ENCODE data around the gene AZU1.

AZU1 gene

DNA sequence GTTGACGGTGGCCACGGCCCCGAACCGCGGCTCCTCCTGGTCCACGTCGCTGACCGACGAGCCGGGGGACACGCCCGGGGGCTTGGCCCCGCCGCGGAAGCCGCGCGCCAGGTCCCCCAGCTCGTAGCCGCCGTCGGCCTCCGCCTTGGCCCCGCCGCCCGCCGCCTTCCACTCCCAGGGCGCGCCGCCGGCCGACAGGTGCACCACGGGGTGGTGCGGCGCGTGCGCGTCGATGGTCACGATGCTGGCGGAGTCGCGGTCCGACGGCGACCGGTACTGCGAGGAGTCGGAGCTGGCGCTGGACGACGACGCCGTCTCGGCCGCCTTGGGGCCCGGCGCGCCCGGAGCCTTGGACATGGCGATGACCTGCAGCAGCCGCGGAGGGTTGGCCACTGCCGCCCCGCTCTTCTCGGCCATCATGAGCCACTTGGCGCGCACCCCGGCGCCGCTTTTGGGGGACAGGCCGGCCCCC, 14.9 kb upstream of the AZU1 start:
- H3K27ac ChIP-seq (ENCODE audit: low read length) = no peak overlapping the region
- no peaks in the 10 kb centered on the region for H3K4me1 ChIP-seq (ENCODE audit: insufficient read depth, low read length)
- DNase-seq (no peak), ATAC-seq (ENCODE audit: insufficient read depth, low read depth) (no peak)
- peaks cover 57% of the 10 kb centered on the region for H3K36me3 ChIP-seq (ENCODE audit: insufficient read depth, low read length)
- H4K20me1 ChIP-seq (ENCODE audit: insufficient read depth, low read length) = peaks cover 57% of the 10 kb centered on the region
- H3K79me2 ChIP-seq (ENCODE audit: insufficient read depth, low read length) = peaks cover 21% of the 10 kb centered on the region
- no peak overlapping the region for H3K9ac ChIP-seq (ENCODE audit: low read depth, low read length)
- H3K9me3 ChIP-seq (ENCODE audit: insufficient read depth, low read length, severe bottlenecking) = no peaks in the 10 kb centered on the region
- no peaks in the 10 kb centered on the region for H3K27me3 ChIP-seq (ENCODE audit: insufficient read depth, low read length, poor library complexity)
- no peak overlapping the region for H2AFZ ChIP-seq (ENCODE audit: low read depth, low read length)
- no peak for TF ChIP-seq EZH2 (IDR thresholded peaks at IDR 0.05; ENCODE audit: borderline replicate concordance, low read depth, low read length, severe bottlenecking)
- TF ChIP-seq, protein P1, sequence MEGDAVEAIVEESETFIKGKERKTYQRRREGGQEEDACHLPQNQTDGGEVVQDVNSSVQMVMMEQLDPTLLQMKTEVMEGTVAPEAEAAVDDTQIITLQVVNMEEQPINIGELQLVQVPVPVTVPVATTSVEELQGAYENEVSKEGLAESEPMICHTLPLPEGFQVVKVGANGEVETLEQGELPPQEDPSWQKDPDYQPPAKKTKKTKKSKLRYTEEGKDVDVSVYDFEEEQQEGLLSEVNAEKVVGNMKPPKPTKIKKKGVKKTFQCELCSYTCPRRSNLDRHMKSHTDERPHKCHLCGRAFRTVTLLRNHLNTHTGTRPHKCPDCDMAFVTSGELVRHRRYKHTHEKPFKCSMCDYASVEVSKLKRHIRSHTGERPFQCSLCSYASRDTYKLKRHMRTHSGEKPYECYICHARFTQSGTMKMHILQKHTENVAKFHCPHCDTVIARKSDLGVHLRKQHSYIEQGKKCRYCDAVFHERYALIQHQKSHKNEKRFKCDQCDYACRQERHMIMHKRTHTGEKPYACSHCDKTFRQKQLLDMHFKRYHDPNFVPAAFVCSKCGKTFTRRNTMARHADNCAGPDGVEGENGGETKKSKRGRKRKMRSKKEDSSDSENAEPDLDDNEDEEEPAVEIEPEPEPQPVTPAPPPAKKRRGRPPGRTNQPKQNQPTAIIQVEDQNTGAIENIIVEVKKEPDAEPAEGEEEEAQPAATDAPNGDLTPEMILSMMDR (IDR thresholded peaks at IDR 0.05; ENCODE audit: borderline replicate concordance, extremely low read depth, low read length, poor library complexity, severe bottlenecking) = no peak
- H3K4me3 ChIP-seq (ENCODE audit: low read depth in 1 of 2, low read length in 2 of 2) = no peak overlapping the region
- no peak overlapping the region for H3K4me2 ChIP-seq (ENCODE audit: insufficient read depth, low read length)

DNA sequence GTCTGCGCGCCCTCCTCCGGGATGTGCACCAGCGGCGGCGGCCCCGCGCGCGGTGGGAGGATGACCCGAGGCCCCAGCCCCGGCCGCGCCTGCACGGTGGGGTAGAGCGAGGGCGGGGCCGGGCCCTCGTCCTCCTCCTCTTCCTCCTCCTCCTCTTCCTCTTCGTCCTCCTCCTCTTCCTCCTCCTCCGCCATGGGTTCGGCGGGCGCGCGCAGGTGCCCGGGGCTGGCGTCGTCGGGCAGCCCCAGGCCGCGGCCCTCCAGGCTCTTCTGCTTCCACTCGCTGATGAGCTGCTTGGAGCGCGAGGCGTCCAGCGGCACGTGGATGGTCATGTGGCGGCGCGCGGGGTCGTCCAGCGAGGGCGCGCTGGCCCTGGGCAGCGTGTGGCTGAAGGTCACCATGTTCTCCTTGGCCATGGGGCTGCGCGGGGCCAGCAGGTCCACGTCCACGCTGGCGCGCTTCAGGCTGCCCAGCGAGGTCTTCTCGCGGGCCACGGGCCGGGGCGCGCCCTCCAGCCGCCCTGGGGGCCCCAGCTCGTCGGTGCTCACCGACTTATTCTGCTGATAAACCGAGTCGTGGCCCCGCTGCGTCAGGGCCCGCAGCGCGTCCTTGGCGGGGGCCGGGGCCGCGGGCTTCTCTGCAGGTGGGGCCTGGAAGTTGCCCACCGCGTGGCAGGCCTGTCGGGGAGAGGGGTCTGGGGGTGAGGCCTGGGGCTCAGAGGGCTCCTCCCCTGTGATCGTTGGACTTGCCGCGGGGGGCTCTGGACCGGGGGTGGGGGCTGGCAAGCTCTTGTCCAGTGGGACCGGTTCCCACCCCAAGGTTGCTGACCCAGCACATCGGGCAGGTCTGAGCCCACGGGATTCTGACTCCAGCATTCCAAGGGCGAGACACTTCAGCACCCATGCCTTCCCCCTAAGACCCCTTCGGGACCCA, 14.2 kb upstream of the AZU1 start:
- H3K27me3 ChIP-seq (ENCODE audit: insufficient read depth, low read length, poor library complexity) = no peaks in the 10 kb centered on the region
- ATAC-seq (ENCODE audit: insufficient read depth, low read depth) = peak; percentile 20
- peaks cover 51% of the 10 kb centered on the region for H3K36me3 ChIP-seq (ENCODE audit: insufficient read depth, low read length)

DNA sequence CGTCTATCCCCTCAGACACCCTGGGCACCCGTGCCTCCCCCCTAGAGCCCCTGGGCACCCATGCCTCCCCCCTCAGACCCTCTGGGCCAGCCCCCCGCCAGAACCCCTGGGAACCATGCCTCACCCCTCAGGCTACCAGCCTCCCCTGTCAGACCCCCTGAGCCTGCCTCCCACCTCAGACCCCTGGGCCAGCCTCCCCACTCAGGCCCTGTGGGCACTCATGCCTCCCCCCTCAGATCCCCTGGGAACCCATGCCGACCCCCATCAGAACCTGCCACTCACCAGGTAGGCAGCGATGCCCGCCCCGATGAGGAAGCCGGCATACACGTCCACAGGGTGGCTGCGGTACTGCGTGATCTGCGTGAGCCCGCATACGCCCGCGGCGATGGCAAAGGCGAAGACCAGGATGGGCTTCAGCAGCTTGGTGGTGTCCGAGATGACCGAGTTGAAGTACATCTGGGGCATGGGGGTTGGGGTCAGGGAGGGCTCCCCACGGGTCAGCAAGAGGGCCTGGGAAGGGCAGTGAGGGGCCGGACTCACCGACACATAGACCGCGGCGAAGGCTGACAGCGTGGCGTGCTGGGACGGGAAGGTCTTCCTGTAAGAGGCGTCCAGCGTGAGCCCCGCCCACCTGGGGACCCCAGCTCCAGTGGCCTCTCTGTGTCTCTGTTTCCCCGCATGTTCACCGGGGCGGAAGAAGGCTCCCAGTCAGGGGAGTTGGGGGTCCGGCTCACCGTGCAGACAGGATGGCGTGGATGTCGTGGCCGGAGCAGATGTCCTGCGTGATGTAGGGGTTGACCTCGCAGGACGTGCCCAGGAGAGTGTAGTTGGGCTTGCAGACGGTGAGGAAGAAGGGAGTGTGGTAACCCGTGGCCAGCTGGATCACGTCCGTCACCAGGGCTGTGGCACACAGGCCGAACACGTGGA, 13.2 kb upstream of the AZU1 start:
- peak; percentile 27; the same call in 2 of the 3 replicates for ATAC-seq (ENCODE audit: insufficient read depth, low read depth)
- no peaks in the 10 kb centered on the region for H3K9me3 ChIP-seq (ENCODE audit: insufficient read depth, low read length, severe bottlenecking)
- H4K20me1 ChIP-seq (ENCODE audit: insufficient read depth, low read length) = peaks cover 42% of the 10 kb centered on the region
- H3K27ac ChIP-seq (ENCODE audit: low read length) = no peak overlapping the region
- no peaks in the 10 kb centered on the region for H3K4me1 ChIP-seq (ENCODE audit: insufficient read depth, low read length)
- H2AFZ ChIP-seq (ENCODE audit: low read depth, low read length) = no peak overlapping the region
- H3K4me2 ChIP-seq (ENCODE audit: insufficient read depth, low read length) = no peak overlapping the region
- H3K79me2 ChIP-seq (ENCODE audit: insufficient read depth, low read length) = peaks cover 7% of the 10 kb centered on the region; the same call in 1 of the 2 replicates
- peak; percentile 34 for DNase-seq
- peaks cover 41% of the 10 kb centered on the region for H3K36me3 ChIP-seq (ENCODE audit: insufficient read depth, low read length)
- no peaks in the 10 kb centered on the region for H3K27me3 ChIP-seq (ENCODE audit: insufficient read depth, low read length, poor library complexity)
- TF ChIP-seq, protein P1 (IDR thresholded peaks at IDR 0.05; ENCODE audit: borderline replicate concordance, extremely low read depth, low read length, poor library complexity, severe bottlenecking) = no peak
- no peak for TF ChIP-seq EZH2 (IDR thresholded peaks at IDR 0.05; ENCODE audit: borderline replicate concordance, low read depth, low read length, severe bottlenecking)
- H3K9ac ChIP-seq (ENCODE audit: low read depth, low read length) = no peak overlapping the region
- H3K4me3 ChIP-seq (ENCODE audit: low read depth in 1 of 2, low read length in 2 of 2) = no peak overlapping the region

More for the DNA sequence above, 14.2 kb upstream of the AZU1 start:
- Histone ChIP-seq H3K9ac (ENCODE audit: low read depth, low read length) (no peak overlapping the region), H4K20me1 (ENCODE audit: insufficient read depth, low read length) (peaks cover 51% of the 10 kb centered on the region), H3K4me3 (ENCODE audit: low read depth in 1 of 2, low read length in 2 of 2) (no peak overlapping the region), H3K27ac (ENCODE audit: low read length) (no peak overlapping the region), H3K4me2 (ENCODE audit: insufficient read depth, low read length) (no peak overlapping the region), H2AFZ (ENCODE audit: low read depth, low read length) (no peak overlapping the region), H3K9me3 (ENCODE audit: insufficient read depth, low read length, severe bottlenecking) (no peaks in the 10 kb centered on the region), H3K79me2 (ENCODE audit: insufficient read depth, low read length) (peaks cover 14% of the 10 kb centered on the region; the same call in 1 of the 2 replicates), H3K4me1 (ENCODE audit: insufficient read depth, low read length) (no peaks in the 10 kb centered on the region)
- DNase-seq = peak; percentile 23
- TF ChIP-seq, protein P1 (IDR thresholded peaks at IDR 0.05; ENCODE audit: borderline replicate concordance, extremely low read depth, low read length, poor library complexity, severe bottlenecking) = no peak
- TF ChIP-seq EZH2 (IDR thresholded peaks at IDR 0.05; ENCODE audit: borderline replicate concordance, low read depth, low read length, severe bottlenecking) = no peak

Data from DND-41 (cell line).